Endothelial cell of umbilical vein (primary cell): ENCODE data around the gene P3H1. TPM values are rescaled to one million over a fixed set of nuclear protein-coding genes. Genes with fewer than 3 reads are reported as not detected.

Experiments
- BruUV-seq: library from RNA; stranded (reverse); fragments of 400-500 nt; replicated peaks from 2 replicates; lab custom pipeline; 2021; lab: Mats Ljungman, UMichigan
- CTCF ChIA-PET: fragments of 300-600, 350-600 bp; sonication (Branson Sonifier 250); formaldehyde crosslinking; loops from one replicate; lab custom pipeline; 2021; ENCODE audit warnings: antibody characterized with exemption, inconsistent platforms; lab: Charles Lee
- POLR2A ChIA-PET: fragments of 300-600, 350-600 bp; sonication (Branson Sonifier 250); formaldehyde crosslinking; loops from one replicate; lab custom pipeline; 2021; ENCODE audit warnings: antibody characterized with exemption, inconsistent platforms; lab: Charles Lee
- DNase-seq: peaks from one replicate; pipeline ENCODE4 v3.0.0-alpha.2; 2011; ENCODE audit warnings: low read depth, low spot score
- FAIRE-seq: peaks from 2 replicates; lab custom pipeline; 2011; peaks lifted over from hg19 to GRCh38; lab: Jason Lieb, UNC
- H2AFZ ChIP-seq: 2 replicates; pipeline ENCODE4 v1.6.0; 2012; ENCODE audit warnings: low read depth, low read length, control low read depth, inconsistent platforms
- H3K27ac ChIP-seq: 2 replicates; pipeline ENCODE4 v1.5.1; 2011; ENCODE audit warnings: low read depth, mild to moderate bottlenecking, control low read depth, low read length, moderate library complexity; ENCODE audit not compliant: insufficient read depth
- H3K27me3 ChIP-seq, 2 experiments: 2 replicates each; pipeline versions ENCODE4 v1.6.0 to v1.6.1; 2011; ENCODE audit warnings: low read length in 2 of 2, mixed read lengths in 1 of 2; ENCODE audit not compliant: control insufficient read depth in 2 of 2, insufficient read depth in 2 of 2
- H3K36me3 ChIP-seq, 2 experiments: 2 replicates in 1 of 2; 3 replicates in 1 of 2; pipeline ENCODE4 v1.5.1; 2011; ENCODE audit warnings: low read length in 2 of 2, mild to moderate bottlenecking in 1 of 2, moderate library complexity in 1 of 2; ENCODE audit not compliant: control insufficient read depth in 2 of 2, insufficient read depth in 2 of 2; ENCODE audit errors: extremely low read depth in 1 of 2
- H3K4me1 ChIP-seq: 3 replicates; pipeline ENCODE4 v1.5.1; 2011; ENCODE audit warnings: mild to moderate bottlenecking, low read length; ENCODE audit not compliant: control insufficient read depth, insufficient read depth; ENCODE audit errors: extremely low read depth
- H3K4me2 ChIP-seq: 2 replicates; pipeline ENCODE4 v1.6.1; 2011; ENCODE audit warnings: low read length, control low read depth, mixed read lengths; ENCODE audit not compliant: insufficient read depth
- H3K4me3 ChIP-seq, 3 experiments: fragments of 200-600 bp in 1 of 3; sonication (generic), shearing (Covaris generic) in 1 of 3; replicated peaks in 1 of 3; 2 replicates each; pipeline ENCODE4 v1.5.1; 2011 to 2016; ENCODE audit warnings: control low read depth in 3 of 3, low read length in 3 of 3, mild to moderate bottlenecking in 2 of 3, inconsistent platforms in 1 of 3, low read depth in 1 of 3, moderate library complexity in 1 of 3; ENCODE audit not compliant: insufficient read depth in 1 of 3
- H3K79me2 ChIP-seq: 2 replicates; pipeline ENCODE4 v1.6.0; 2012; ENCODE audit warnings: low read length, inconsistent platforms; ENCODE audit not compliant: control insufficient read depth, insufficient read depth
- H3K9ac ChIP-seq: replicated peaks from 2 replicates; pipeline ENCODE3; 2011; ENCODE audit warnings: low read length, control low read depth; ENCODE audit not compliant: insufficient read depth; ENCODE audit errors: extremely low read depth
- H3K9me1 ChIP-seq: replicated peaks from 3 replicates; pipeline ENCODE4 v1.6.0; 2011; ENCODE audit warnings: mild to moderate bottlenecking, low read length; ENCODE audit not compliant: control insufficient read depth, insufficient read depth; ENCODE audit errors: extremely low read depth
- H3K9me3 ChIP-seq: replicated peaks from 2 replicates; pipeline ENCODE4 v1.5.1; 2012; ENCODE audit warnings: low read length, inconsistent platforms; ENCODE audit not compliant: control insufficient read depth, insufficient read depth
- H4K20me1 ChIP-seq: replicated peaks from 2 replicates; pipeline ENCODE3; 2011; ENCODE audit warnings: mild to moderate bottlenecking, low read length; ENCODE audit not compliant: control insufficient read depth, insufficient read depth; ENCODE audit errors: extremely low read depth
- GATA2 ChIP-seq: IDR thresholded peaks from 2 replicates; pipeline ENCODE4 v1.7.0; 2011; ENCODE audit warnings: low read depth, mild to moderate bottlenecking, moderate library complexity, mixed read lengths, low read length; ENCODE audit not compliant: insufficient read length, insufficient read depth
- POLR2A ChIP-seq: IDR thresholded peaks from 2 replicates; pipeline ENCODE4 v1.6.1; 2012; ENCODE audit warnings: low read depth, mild to moderate bottlenecking, control low read depth, low read length
- POLR2AphosphoS5 ChIP-seq: IDR thresholded peaks from 2 replicates; pipeline ENCODE4 v1.6.1; 2012; ENCODE audit warnings: low read depth, mild to moderate bottlenecking, control low read depth, low read length, moderate library complexity; ENCODE audit not compliant: insufficient read depth
- dilution Hi-C: fragments of 300-500 bp; cut with MboI; formaldehyde crosslinking; loops from one replicate; pipeline ENCODE4 v1.15.0; 2019; ENCODE audit warnings: low sequenced_read_pairs; ENCODE audit not compliant: extremely low pct_ligation_motif_present
- intact Hi-C: fragments of 100-400 bp; cut with micrococcal nuclease; formaldehyde crosslinking; loops from one replicate; pipeline ENCODE4 v1.10.0; 2022
- polyA plus RNA-seq, 4 experiments: library from polyadenylated mRNA; depleted of rRNA in 3 of 4; stranded (reverse) in 3 of 4; unstranded in 1 of 4; fragments of >200 nt; gene quantifications; 2 replicates each; pipeline versions ENCODE4 v1.2.1 to v1.2.3, GENCODE V29; 2011 to 2012; ENCODE audit warnings: missing spikeins in 1 of 4
- total RNA-seq: library from RNA; stranded (reverse); gene quantifications from 2 replicates; pipeline ENCODE4 v1.2.3, GENCODE V29; 2021

P3H1 gene
- total and polyA plus RNA-seq, 2 donors (not counting 3 experiments of a cell fraction or from before 2014, with no cell fraction given) = 136 to 194 TPM

DNA sequence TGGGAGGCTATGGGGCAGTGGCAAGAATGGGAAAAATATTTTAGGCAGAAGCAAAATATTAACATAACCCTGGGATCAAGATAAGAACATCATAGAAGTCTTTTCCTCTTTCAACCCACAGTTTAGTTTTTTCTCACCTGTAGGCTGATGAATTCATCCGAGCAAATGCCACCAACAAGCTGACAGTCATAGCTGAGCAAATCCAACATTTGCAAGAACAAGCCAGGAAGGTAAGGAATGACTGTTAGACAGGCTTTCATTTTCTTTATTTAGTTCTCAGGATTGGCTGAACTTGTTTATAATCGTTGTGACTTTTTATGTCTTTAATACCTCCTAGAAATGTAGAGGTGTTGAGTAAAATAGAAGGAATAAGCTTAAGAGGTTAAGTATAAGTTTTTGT is 6.6 kb upstream of the P3H1 start:
- Histone ChIP-seq H3K9ac (no peak overlapping the region), H3K27me3 (no peaks in the 10 kb centered on the region), H4K20me1 (no peaks in the 10 kb centered on the region), H3K79me2 (peaks cover 17% of the 10 kb centered on the region), H3K36me3 (peaks cover 6 to 11% of the 10 kb centered on the region in 2 experiments), H3K27ac (no peak overlapping the region), H3K4me1 (no peaks in the 10 kb centered on the region), H2AFZ (no peak overlapping the region), H3K4me3 (no peak overlapping the region), H3K9me3 (no peaks in the 10 kb centered on the region), H3K9me1 (no peaks in the 10 kb centered on the region), H3K4me2 (no peak overlapping the region)
- dilution Hi-C loops = no loop called here
- intact Hi-C loops = no loop called here
- DNase-seq (no peak), FAIRE-seq (no peak)
- TF ChIP-seq POLR2A = no peak
- no peak for TF ChIP-seq GATA2
- CTCF ChIA-PET = interaction anchor here (1.5 to 2.5 kb wide), 3 partner anchors 7 to 300 kb away, joined by 4 to 11 read pairs (median 4); partner anchors contain the start of gene P3H1
- POLR2A ChIA-PET = no interaction called here
- BruUV-seq = no TSS peak

DNA sequence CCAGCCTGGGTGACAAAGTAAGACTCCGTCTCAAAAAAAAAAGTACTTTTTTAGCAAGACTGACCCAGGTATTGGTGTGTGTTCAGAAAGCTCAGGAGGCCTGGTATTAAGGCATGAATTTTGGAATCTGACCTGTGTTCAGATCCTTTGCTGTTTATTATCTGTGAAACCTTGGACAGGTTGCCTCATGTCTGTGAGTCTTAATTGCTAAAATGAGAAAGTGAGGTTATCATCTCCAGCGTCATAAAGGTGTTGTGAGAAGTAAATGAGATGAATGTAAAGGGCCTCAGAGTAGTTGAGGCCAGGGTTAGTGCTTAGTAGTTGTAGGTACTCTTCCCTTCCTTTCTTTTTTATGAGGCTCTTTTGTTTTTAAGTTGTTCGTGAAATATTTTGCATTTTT is 3.0 kb upstream of the P3H1 start:
- peaks cover 15% of the 10 kb centered on the region for H3K4me1 ChIP-seq
- H3K36me3 ChIP-seq = peaks cover under 1% of the 10 kb centered on the region in 2 experiments
- ChIA-PET POLR2A (no interaction called here), CTCF (no interaction called here)
- no TSS peak for BruUV-seq
- FAIRE-seq (no peak), DNase-seq (no peak)
- H2AFZ ChIP-seq = no peak overlapping the region
- H3K9me3 ChIP-seq = no peaks in the 10 kb centered on the region
- dilution Hi-C loops = no loop called here
- H3K79me2 ChIP-seq = peaks cover 47% of the 10 kb centered on the region
- H3K27me3 ChIP-seq = no peaks in the 10 kb centered on the region
- H3K27ac ChIP-seq = no peak overlapping the region
- H4K20me1 ChIP-seq = no peaks in the 10 kb centered on the region
- H3K9ac ChIP-seq = no peak overlapping the region
- TF ChIP-seq POLR2AphosphoS5 (no peak), POLR2A (no peak)
- H3K4me2 ChIP-seq = no peak overlapping the region
- H3K4me3 ChIP-seq = no peak overlapping the region
- no peaks in the 10 kb centered on the region for H3K9me1 ChIP-seq
- intact Hi-C loops = loop anchor here (5.0 kb wide), 2 partner anchors 152 to 313 kb away; partner anchors contain the start of genes PPCS and ZMYND12
